GM10248 (cell line): ENCODE results near the gene CARD10.
A peak's percentile ranks its signal among the peaks of the same experiment; 100 is the strongest.

ENCODE experiments used
- CTCF ChIA-PET: fragments of 300-600 bp; sonication (Branson Sonifier 250); formaldehyde crosslinking; extraction: SDS; loops from one replicate; lab custom pipeline; 2021; ENCODE audit warnings: antibody characterized with exemption; lab: Yijun Ruan, JAX
- POLR2A ChIA-PET: fragments of 350-650 bp; sonication (Branson Sonifier 250); formaldehyde crosslinking; extraction: SDS; loops from one replicate; lab custom pipeline; 2020; ENCODE audit warnings: antibody characterized with exemption; lab: Yijun Ruan, JAX
- DNase-seq: peaks from one replicate; pipeline ENCODE4 v3.0.0; 2012; ENCODE audit errors: extremely low spot score
- TF ChIP-seq, protein P1 (sequence below): IDR thresholded peaks from 2 replicates; pipeline ENCODE4 v1.5.1; 2012; ENCODE audit warnings: mild to moderate bottlenecking, low read depth; ENCODE audit errors: extremely low read depth, missing control alignments, control extremely low read depth

CARD10 gene

GRCh38 chr22:37565830-37566229, 46.6 kb upstream of the CARD10 start:
- POLR2A ChIA-PET = no interaction called here
- CTCF ChIA-PET = interaction anchor here (1.2 to 21.7 kb wide), 18 partner anchors 9 to 400 kb away, joined by 3 to 584 read pairs (median 12); partner anchors contain the start of genes GGA1, LGALS2 and MFNG
- no peak for DNase-seq
- TF ChIP-seq, protein P1, sequence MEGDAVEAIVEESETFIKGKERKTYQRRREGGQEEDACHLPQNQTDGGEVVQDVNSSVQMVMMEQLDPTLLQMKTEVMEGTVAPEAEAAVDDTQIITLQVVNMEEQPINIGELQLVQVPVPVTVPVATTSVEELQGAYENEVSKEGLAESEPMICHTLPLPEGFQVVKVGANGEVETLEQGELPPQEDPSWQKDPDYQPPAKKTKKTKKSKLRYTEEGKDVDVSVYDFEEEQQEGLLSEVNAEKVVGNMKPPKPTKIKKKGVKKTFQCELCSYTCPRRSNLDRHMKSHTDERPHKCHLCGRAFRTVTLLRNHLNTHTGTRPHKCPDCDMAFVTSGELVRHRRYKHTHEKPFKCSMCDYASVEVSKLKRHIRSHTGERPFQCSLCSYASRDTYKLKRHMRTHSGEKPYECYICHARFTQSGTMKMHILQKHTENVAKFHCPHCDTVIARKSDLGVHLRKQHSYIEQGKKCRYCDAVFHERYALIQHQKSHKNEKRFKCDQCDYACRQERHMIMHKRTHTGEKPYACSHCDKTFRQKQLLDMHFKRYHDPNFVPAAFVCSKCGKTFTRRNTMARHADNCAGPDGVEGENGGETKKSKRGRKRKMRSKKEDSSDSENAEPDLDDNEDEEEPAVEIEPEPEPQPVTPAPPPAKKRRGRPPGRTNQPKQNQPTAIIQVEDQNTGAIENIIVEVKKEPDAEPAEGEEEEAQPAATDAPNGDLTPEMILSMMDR = no peak

- TF ChIP-seq, protein P1 = no peak
- POLR2A ChIA-PET = interaction anchor here (0.6 kb wide), 1 partner anchor 182 kb away, joined by 5 read pairs; no protein-coding TSS in a partner anchor
- CTCF ChIA-PET = interaction anchor here (0.6 to 21.7 kb wide), 8 partner anchors 19 to 396 kb away, joined by 3 to 584 read pairs (median 4); partner anchors contain the start of genes GGA1 and LGALS2
- DNase-seq = no peak
Observed at GRCh38 chr22:37564111-37564711, 45.0 kb upstream of the CARD10 start.

DNA sequence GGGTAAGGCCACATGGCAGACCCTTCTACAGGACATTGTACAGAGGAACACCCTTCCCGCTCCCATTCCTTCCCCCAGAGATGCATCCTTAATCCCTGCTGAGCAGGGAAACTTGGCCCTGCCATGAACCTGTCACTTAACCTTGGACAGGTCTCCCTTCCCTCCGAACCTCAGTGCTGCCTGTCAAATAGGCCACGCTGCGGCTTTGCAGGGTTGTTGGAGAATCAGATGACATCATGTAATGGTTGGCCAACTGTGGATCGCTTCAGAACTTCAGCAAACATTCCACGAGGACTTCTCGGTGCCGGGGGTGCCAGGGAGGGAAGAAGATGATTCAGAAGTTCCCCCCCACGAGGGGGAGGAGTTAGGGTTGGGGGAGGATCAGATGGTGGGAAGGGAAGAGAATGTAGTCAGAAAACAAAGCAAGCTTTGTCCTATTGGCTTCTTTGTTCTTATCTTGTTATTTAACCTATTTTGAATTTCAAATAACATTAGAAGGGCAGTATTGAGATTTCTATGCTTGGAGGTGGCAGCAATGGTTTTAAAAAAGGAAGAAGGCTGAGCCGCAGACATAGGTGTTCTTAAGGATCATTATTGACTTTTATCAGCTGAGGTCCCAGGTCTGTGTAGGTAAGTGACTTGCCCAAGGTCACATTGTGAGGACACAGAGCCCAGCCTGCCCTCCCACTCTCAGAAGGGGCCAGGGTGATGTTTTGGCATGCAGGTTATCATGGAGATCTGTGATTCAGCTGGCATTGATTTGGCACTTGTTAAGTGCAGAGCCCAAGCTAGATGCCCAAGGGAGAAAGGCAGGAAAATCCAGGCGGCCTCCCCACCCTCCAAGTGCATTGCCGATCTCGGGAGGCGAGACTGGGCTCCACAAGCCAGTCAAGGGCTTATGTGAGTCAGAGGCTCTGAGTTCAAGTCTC, 44.2 kb upstream of the CARD10 start:
- CTCF ChIA-PET = interaction anchor here (0.6 to 21.7 kb wide), 9 partner anchors 18 to 247 kb away, joined by 3 to 584 read pairs (median 6); partner anchors contain the start of genes GGA1 and LGALS2
- POLR2A ChIA-PET = interaction anchor here (0.6 kb wide), 1 partner anchor 181 kb away, joined by 5 read pairs; no protein-coding TSS in a partner anchor
- no peak for DNase-seq
- TF ChIP-seq, protein P1 = no peak

DNA sequence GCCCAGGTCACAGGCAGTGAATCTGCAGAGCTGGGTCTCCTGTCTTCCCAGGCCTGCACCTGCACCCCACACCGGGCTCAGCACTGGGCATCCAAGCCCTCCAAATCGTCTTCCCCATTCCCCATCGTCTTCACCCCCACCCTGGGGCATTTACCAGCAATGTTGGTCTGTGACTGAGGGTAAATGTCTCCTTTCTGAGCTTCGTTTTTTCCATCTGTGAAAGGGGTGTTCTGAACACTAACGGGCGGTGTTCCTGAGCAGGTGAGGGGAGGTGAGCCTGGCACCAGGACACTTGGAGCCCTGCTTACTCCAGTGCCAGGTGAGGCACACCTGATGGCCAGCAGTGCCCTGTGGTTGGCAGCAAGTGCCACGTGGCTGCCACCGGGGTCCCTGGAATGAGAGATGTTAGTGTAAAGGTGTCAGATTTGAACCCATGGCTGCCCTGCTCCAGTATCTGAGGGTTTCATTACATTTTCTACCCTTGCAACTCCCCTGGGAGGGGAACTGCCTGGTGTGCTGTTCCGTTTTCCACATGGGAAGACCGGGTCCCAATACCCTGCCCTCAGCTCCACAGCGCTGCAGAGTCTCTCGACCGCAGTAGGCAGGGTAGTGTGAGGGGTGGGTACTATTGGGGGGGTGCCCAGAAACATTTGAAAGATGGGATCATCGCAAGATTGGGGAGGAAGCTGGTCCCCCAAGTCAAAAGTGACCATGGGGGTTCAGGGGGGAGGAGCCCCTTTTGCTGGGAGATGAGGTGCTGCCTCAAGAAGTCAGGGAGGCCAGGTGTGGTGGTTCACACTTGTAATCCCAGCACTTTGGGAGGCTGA, 43.0 kb upstream of the CARD10 start:
- TF ChIP-seq, protein P1 = no peak
- no peak for DNase-seq
- ChIA-PET POLR2A (no interaction called here), CTCF (interaction anchor here (0.6 to 21.7 kb wide), 13 partner anchors 17 to 405 kb away, joined by 3 to 584 read pairs (median 5); partner anchors contain the start of gene LGALS2)

DNA sequence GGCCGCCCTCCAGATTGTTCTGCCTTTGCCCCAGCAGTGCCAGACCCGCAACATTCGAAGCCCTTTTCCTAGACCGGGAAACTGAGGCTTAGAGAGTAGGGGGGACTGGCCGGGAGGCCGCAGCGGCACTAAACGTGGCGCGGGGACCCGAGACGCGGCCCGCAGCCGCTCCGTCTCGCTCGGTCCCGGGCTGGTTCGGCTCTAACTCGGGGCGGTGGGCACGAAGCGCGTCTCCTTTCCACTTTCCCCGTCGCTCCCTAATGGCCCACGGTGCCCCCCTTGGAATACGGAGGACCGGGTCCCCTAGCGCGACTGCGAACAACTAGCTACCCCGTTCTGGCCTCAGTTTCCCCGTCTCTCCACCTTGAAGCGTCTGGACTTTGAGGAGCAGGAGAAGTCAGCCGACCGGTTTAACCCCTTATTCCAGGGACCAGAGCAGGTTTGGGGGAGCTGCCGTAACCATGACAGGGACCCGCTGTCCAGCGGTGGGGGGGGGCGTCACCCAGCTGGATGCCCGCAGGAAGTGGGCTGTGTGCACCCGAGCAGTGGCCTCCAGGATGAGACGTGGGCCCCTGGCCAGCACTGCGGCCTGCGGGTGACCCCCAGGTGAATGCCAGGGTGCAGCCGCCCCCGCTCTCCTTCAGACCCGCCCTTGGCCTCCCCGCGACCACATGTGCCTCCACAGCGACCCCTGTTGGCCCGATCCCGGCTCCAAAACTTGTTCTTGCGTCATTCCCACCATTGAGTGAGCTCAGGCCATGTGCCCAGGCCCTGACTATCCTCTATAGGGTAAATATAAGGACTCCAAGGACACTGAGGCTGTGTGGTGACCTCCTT, 42.2 kb upstream of the CARD10 start:
- CTCF ChIA-PET = interaction anchor here (0.6 to 21.7 kb wide), 13 partner anchors 16 to 406 kb away, joined by 3 to 584 read pairs (median 5); partner anchors contain the start of gene LGALS2
- DNase-seq = peak; percentile 85
- TF ChIP-seq, protein P1 = peak; percentile 64
- POLR2A ChIA-PET = no interaction called here
